K562 (cell line): Measurements from ENCODE around the gene MBD6. TPM values are rescaled to one million over a fixed set of nuclear protein-coding genes. Genes with fewer than 3 reads are reported as not detected.

Experiments
- ATAC-seq: fragments of 200-7000 bp; cut with Tn5 transposase; 3 replicates; pipeline ENCODE4 v1.9.1; 2020; ENCODE audit warnings: moderate library complexity
- BruUV-seq: library from RNA; stranded (reverse); fragments of 400-500 nt; replicated peaks from 2 replicates; lab custom pipeline; 2021; lab: Mats Ljungman, UMichigan
- CTCF ChIA-PET: fragments of 300-600 bp; formaldehyde crosslinking; extraction: SDS; loops from one replicate; lab custom pipeline; 2021; ENCODE audit warnings: low intra/inter-chr PET ratio; lab: Yijun Ruan, JAX
- POLR2A ChIA-PET: fragments of 300-600, 350-650 bp; sonication (Branson Sonifier 250); formaldehyde crosslinking; extraction: SDS; loops from one replicate; lab custom pipeline; 2021; ENCODE audit warnings: antibody characterized with exemption, inconsistent platforms; lab: Yijun Ruan, JAX
- DNase-seq, 4 experiments: peaks; one replicate each; pipeline versions ENCODE4 v3.0.0 to v3.0.0-alpha.2; 2011 to 2018; ENCODE audit warnings: low spot score in 3 of 4, mixed read lengths in 3 of 4; ENCODE audit errors: extremely low read depth in 1 of 4
- FAIRE-seq: peaks from 2 replicates; lab custom pipeline; 2011; peaks lifted over from hg19 to GRCh38; lab: Jason Lieb, UNC
- H2AFZ ChIP-seq: 2 replicates; pipeline ENCODE4 v1.6.0; 2011; ENCODE audit warnings: low read depth, low read length, control low read depth, inconsistent platforms
- H3K27ac ChIP-seq: fragments of 200-600 bp; 3 replicates; pipeline ENCODE4 v1.8.0; 2011; ENCODE audit warnings: low read depth, mild to moderate bottlenecking, control low read depth, inconsistent platforms, low read length, moderate library complexity, mixed read lengths; ENCODE audit errors: extremely low read depth
- H3K27me3 ChIP-seq, 2 experiments: fragments of 300-600 bp in 1 of 2; 2 replicates in 1 of 2; 3 replicates in 1 of 2; pipeline versions ENCODE4 v1.6.0 to v1.8.0; 2011; ENCODE audit warnings: inconsistent platforms in 2 of 2, low read length in 2 of 2, mild to moderate bottlenecking in 1 of 2, mixed read lengths in 1 of 2, moderate library complexity in 1 of 2; ENCODE audit not compliant: control insufficient read depth in 2 of 2, insufficient read depth in 2 of 2
- H3K36me3 ChIP-seq: fragments of 300-600 bp; 3 replicates; pipeline ENCODE4 v1.8.0; 2011; ENCODE audit warnings: mild to moderate bottlenecking, low read length, inconsistent platforms; ENCODE audit not compliant: control insufficient read depth, insufficient read depth
- H3K4me1 ChIP-seq, 2 experiments: fragments of 200-600 bp in 1 of 2; replicated peaks in 1 of 2; 2 replicates in 1 of 2; 3 replicates in 1 of 2; pipeline versions ENCODE4 v1.5.1 to v1.8.0; 2011; ENCODE audit warnings: inconsistent platforms in 2 of 2, low read length in 2 of 2, mild to moderate bottlenecking in 1 of 2, mixed read lengths in 1 of 2, moderate library complexity in 1 of 2; ENCODE audit not compliant: control insufficient read depth in 2 of 2, insufficient read depth in 2 of 2
- H3K4me2 ChIP-seq: 2 replicates; pipeline ENCODE4 v1.6.1; 2011; ENCODE audit warnings: low read length, control low read depth, inconsistent platforms, mixed read lengths; ENCODE audit not compliant: insufficient read depth
- H3K4me3 ChIP-seq: fragments of 200-600 bp; sonication (generic), shearing (Covaris generic); 2 replicates; pipeline ENCODE4 v1.5.1; 2016; ENCODE audit warnings: control low read depth, inconsistent platforms
- H3K79me2 ChIP-seq: fragments of 200-600 bp; 3 replicates; pipeline ENCODE4 v1.8.0; 2011; ENCODE audit warnings: low read length, inconsistent platforms; ENCODE audit not compliant: control insufficient read depth, insufficient read depth
- H3K9ac ChIP-seq, 2 experiments: 2 replicates each; pipeline versions ENCODE4 v1.6.0 to v1.6.1; 2011; ENCODE audit warnings: low read depth in 2 of 2, low read length in 2 of 2, control low read depth in 1 of 2, inconsistent platforms in 1 of 2, mild to moderate bottlenecking in 1 of 2, mixed read lengths in 1 of 2; ENCODE audit not compliant: insufficient read depth in 1 of 2
- H3K9me1 ChIP-seq: one replicate; pipeline ENCODE4 v1.6.0; 2011; ENCODE audit warnings: inconsistent platforms, mild to moderate bottlenecking, low read length, moderate library complexity; ENCODE audit not compliant: control insufficient read depth, insufficient read depth
- H3K9me3 ChIP-seq: replicated peaks from 2 replicates; pipeline ENCODE4 v1.5.1; 2011; ENCODE audit warnings: low read depth, low read length, inconsistent platforms; ENCODE audit not compliant: control insufficient read depth, insufficient read depth
- H4K20me1 ChIP-seq: replicated peaks from 2 replicates; pipeline ENCODE4 v1.6.1; 2011; ENCODE audit warnings: low read length, inconsistent platforms, mixed read lengths; ENCODE audit not compliant: control insufficient read depth, insufficient read depth
- ATF1 ChIP-seq, 2 experiments: fragments of 450-650 bp in 1 of 2; IDR thresholded peaks; 2 replicates each; pipeline ENCODE4 v1.6.1; 2016; ENCODE audit warnings: missing compliant biosample characterization in 1 of 2, missing genetic modification characterization in 1 of 2
- ELF2 ChIP-seq: fragments of 250-450 bp; sonication (Bioruptor Pico); IDR thresholded peaks from 2 replicates; pipeline ENCODE4 v1.5.0; 2021; ENCODE audit warnings: mild to moderate bottlenecking
- FOS ChIP-seq: IDR thresholded peaks from 3 replicates; pipeline ENCODE4 v1.6.1; 2011; ENCODE audit not compliant: insufficient read length; ENCODE audit errors: extremely low read depth
- HOXB6 ChIP-seq: fragments of 250-450 bp; sonication (Bioruptor Pico); IDR thresholded peaks from 2 replicates; pipeline ENCODE4 v1.5.1; 2022; ENCODE audit warnings: mild to moderate bottlenecking, borderline replicate concordance
- KDM1A ChIP-seq, 2 experiments: fragments of 450-650 bp; IDR thresholded peaks; 2 replicates each; pipeline ENCODE4 v1.6.1; 2016; ENCODE audit warnings: mild to moderate bottlenecking in 2 of 2
- NR2C1 ChIP-seq, 2 experiments: fragments of 450-650 bp; IDR thresholded peaks; 2 replicates each; pipeline ENCODE4 v1.6.1; 2017; ENCODE audit warnings: mild to moderate bottlenecking in 2 of 2, antibody characterized with exemption in 1 of 2, inconsistent platforms in 1 of 2, missing compliant biosample characterization in 1 of 2, missing genetic modification characterization in 1 of 2
- OTX1 ChIP-seq: fragments of 450-650 bp; formaldehyde crosslinking; IDR thresholded peaks from 2 replicates; pipeline ENCODE4 v1.4.0; 2022; ENCODE audit warnings: mild to moderate bottlenecking
- RBFOX2 ChIP-seq: fragments of 200-400 bp; formaldehyde crosslinking; IDR thresholded peaks from 2 replicates; pipeline ENCODE4 v1.6.1; 2017; ENCODE audit warnings: low read depth, mild to moderate bottlenecking, low read length, moderate library complexity
- ZNF232 ChIP-seq: sonication (generic); formaldehyde crosslinking; IDR thresholded peaks from 2 replicates; pipeline ENCODE4 v1.8.0; 2022; ENCODE audit warnings: mild to moderate bottlenecking, missing genetic modification reagents
- ZNF644 ChIP-seq: fragments of 200-800 bp; sonication (Bioruptor generic); IDR thresholded peaks from 2 replicates; pipeline ENCODE4 v1.6.1; 2016; ENCODE audit warnings: low read depth, missing genetic modification characterization, missing compliant biosample characterization
- ZZZ3 ChIP-seq: fragments of 450-650 bp; IDR thresholded peaks from 2 replicates; pipeline ENCODE4 v1.6.1; 2016; ENCODE audit warnings: antibody characterized with exemption, mild to moderate bottlenecking, moderate library complexity
- WGBS: fragments of 100-300 bp; shearing (Covaris generic); methylation state at CpG from one replicate; pipeline ENCODE4 v1.1.6; 2016; ENCODE audit warnings: low coverage, mixed read lengths; ENCODE audit not compliant: insufficient coverage; ENCODE audit errors: missing lambda C conversion rate; 5-methylcytosine and 5-hydroxymethylcytosine counted together
- in situ Hi-C: fragments of 300-500 bp; cut with MboI; formaldehyde crosslinking; loops from 4 replicates; pipeline ENCODE4 v1.15.0; 2018; ENCODE audit warnings: inconsistent platforms, mixed read lengths
- intact Hi-C: fragments of 100-400 bp; cut with micrococcal nuclease; formaldehyde crosslinking; loops from 2 replicates; pipeline ENCODE4 v1.14.2; 2022
- polyA plus RNA-seq, 8 experiments: library from polyadenylated mRNA; depleted of rRNA in 4 of 8; stranded (reverse) in 5 of 8; unstranded in 3 of 8; fragments of >200 nt; fragmentation: Nextera tagmentation in 2 of 8; fragmentation: Illumina TruSeq in 1 of 8; extraction: Ambion mirVana in 2 of 8; extraction: Trizol in 1 of 8; gene quantifications; 2 replicates each; pipeline versions ENCODE4 v1.2.1 to v1.2.3, GENCODE V29; 2011 to 2014; ENCODE audit warnings: inconsistent platforms in 1 of 8, missing spikeins in 1 of 8
- total RNA-seq, 7 experiments: library from RNA; depleted of rRNA in 6 of 7; stranded (reverse); fragments of >200 nt in 6 of 7; fragmentation: Illumina TruSeq in 2 of 7; extraction: Trizol in 2 of 7; gene quantifications; 2 replicates each; pipeline versions ENCODE4 v1.2.1 to v1.2.3, GENCODE V29; 2011 to 2021; ENCODE audit warnings: low replicate concordance in 1 of 7
- TF ChIP-seq, protein P1 (sequence below): sonication (generic); formaldehyde crosslinking; IDR thresholded peaks from 2 replicates; pipeline ENCODE4 v1.8.1; 2023; ENCODE audit warnings: mild to moderate bottlenecking, missing genetic modification reagents

MBD6 gene
- total and polyA plus RNA-seq, 9 of the 15 experiments (the other 6 are each of a cell fraction or from before 2014, with no cell fraction given) = 2.0 to 54.8 (median 3.8) TPM

DNA sequence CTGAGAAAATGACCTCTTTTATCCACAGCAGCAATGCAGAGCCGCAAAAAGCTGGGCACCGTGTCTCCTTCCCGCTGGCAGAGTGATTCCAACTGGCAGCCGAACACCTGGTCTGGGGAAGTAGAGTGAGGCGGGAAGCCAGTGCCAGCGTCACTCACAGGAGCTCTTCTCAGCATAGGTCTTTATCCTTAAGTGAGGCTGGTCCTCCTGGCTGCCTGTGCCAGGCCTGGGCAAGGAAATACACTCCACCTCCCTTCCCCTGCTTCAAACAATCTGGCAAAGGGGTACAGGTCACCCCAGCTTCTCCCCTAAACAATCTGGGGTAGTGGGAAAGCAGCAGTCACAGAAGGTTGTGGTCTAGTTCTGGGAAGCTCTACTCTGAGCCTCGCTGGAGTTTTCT, 47.8 kb upstream of the MBD6 start:
- no peaks in the 10 kb centered on the region for H3K79me2 ChIP-seq
- FAIRE-seq (no peak), ATAC-seq (no peak), DNase-seq (no peak)
- H3K4me3 ChIP-seq = no peak overlapping the region
- no peaks in the 10 kb centered on the region for H4K20me1 ChIP-seq
- ChIA-PET POLR2A (interaction anchor here (0.6 to 1.9 kb wide), 8 partner anchors 9 to 486 kb away, joined by 3 to 7 read pairs (median 4); partner anchors contain the start of gene INHBE), CTCF (no interaction called here)
- peaks cover 0 to 17% of the 10 kb centered on the region in 2 experiments; a peak in 3 of 5 replicates for H3K27me3 ChIP-seq
- TF ChIP-seq ZNF644 (tag) (no peak), KDM1A (IDR thresholded peaks at IDR 0.05) (no peak)
- H3K9ac ChIP-seq = peak overlapping the region in 1 of 2 experiments; percentile 69; a peak in 1 of 4 replicates
- H3K4me1 ChIP-seq = peaks cover 39 to 51% of the 10 kb centered on the region in 2 experiments
- H3K36me3 ChIP-seq = no peaks in the 10 kb centered on the region
- in situ Hi-C loops = no loop called here
- BruUV-seq = no TSS peak
- H3K27ac ChIP-seq = no peak overlapping the region
- no peaks in the 10 kb centered on the region for H3K9me3 ChIP-seq
- no peaks in the 10 kb centered on the region for H3K9me1 ChIP-seq
- H3K4me2 ChIP-seq = peak overlapping the region; percentile 5; the same call in 1 of the 2 replicates
- WGBS = 70% methylated on average over 7 of the region's 7 CpGs
- intact Hi-C loops = no loop called here
- no peak overlapping the region for H2AFZ ChIP-seq

DNA sequence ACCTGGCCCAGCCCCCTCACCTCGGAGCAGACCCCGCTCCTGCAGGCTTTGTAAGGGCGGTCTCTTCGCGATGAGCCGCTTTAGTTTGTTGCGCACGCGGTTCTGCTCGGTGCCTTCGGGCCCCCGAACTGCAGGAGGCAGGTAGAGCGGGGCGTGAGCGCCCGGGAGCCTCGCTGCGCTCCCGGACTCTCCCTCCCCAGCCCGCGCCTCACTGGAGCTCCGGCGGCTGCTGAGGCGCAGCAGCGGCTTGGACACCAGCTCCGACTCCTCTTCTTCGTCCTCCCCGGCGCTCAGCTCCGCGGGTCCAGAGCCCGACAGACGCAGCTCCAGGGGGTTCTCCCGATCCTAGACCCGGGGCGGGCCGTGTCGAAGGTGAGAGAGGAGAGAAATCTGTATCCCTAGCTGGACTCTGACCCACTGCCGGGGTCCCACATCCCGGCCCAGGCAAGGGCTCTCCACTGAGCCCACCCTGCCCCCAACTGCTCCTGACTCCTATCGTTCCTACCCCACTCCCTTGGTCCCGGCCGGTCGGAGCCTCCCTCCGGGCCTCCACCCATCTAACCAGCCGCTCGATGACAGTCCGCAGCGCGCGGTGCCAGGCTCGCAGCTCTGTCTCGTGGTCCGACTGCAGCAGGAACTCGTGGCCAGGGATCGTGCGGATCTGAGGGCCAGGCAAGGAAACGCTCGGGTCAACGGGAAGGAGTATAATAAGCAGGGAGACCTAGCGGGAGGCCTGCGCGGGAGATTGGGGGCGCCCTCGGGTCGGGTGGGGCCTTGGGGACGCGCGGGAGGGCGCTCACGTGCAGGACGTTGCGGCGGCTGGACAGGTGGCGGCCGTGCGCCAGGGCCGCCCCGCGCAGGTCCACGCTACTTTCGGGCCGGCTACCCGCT, 47.1 kb upstream of the MBD6 start:
- in situ Hi-C loops = no loop called here
- no peak overlapping the region for H3K4me3 ChIP-seq
- no peaks in the 10 kb centered on the region for H3K9me1 ChIP-seq
- H3K9me3 ChIP-seq = no peaks in the 10 kb centered on the region
- no peak overlapping the region for H3K9ac ChIP-seq
- WGBS = 93% methylated on average over 25 of the region's 84 CpGs
- intact Hi-C loops = no loop called here
- CTCF ChIA-PET = no interaction called here
- TF ChIP-seq OTX1 (no peak), HOXB6 (CRISPR knock-in tag) (no peak), FOS (no peak), RBFOX2 (0 out of 2 replicates have a peak, but pooled peaks have one; percentile 17), ELF2 (no peak), ATF1 (CRISPR knock-in tag; IDR thresholded peaks at IDR 0.05) (no peak), ATF1 (tag; IDR thresholded peaks at IDR 0.05) (no peak), ZNF232 (CRISPR knock-in tag) (no peak), ZZZ3 (no peak), NR2C1 (IDR thresholded peaks at IDR 0.05) (no peak), NR2C1 (tag; IDR thresholded peaks at IDR 0.05) (no peak)
- TF ChIP-seq, protein P1, sequence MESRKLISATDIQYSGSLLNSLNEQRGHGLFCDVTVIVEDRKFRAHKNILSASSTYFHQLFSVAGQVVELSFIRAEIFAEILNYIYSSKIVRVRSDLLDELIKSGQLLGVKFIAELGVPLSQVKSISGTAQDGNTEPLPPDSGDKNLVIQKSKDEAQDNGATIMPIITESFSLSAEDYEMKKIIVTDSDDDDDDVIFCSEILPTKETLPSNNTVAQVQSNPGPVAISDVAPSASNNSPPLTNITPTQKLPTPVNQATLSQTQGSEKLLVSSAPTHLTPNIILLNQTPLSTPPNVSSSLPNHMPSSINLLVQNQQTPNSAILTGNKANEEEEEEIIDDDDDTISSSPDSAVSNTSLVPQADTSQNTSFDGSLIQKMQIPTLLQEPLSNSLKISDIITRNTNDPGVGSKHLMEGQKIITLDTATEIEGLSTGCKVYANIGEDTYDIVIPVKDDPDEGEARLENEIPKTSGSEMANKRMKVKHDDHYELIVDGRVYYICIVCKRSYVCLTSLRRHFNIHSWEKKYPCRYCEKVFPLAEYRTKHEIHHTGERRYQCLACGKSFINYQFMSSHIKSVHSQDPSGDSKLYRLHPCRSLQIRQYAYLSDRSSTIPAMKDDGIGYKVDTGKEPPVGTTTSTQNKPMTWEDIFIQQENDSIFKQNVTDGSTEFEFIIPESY (CRISPR knock-in tag) = peak; percentile 68; the same call in 1 of the 2 replicates
- DNase-seq = no peak
- H3K36me3 ChIP-seq = no peaks in the 10 kb centered on the region
- peaks cover 39 to 51% of the 10 kb centered on the region in 2 experiments for H3K4me1 ChIP-seq
- no peak overlapping the region for H2AFZ ChIP-seq
- POLR2A ChIA-PET = interaction anchor here (0.6 to 1.9 kb wide), 5 partner anchors 14 to 487 kb away, joined by 3 to 7 read pairs (median 3); partner anchors contain the start of gene INHBE
- ATAC-seq = no peak
- no peak overlapping the region for H3K4me2 ChIP-seq
- no peaks in the 10 kb centered on the region for H4K20me1 ChIP-seq
- H3K79me2 ChIP-seq = no peaks in the 10 kb centered on the region
- no peak overlapping the region for H3K27ac ChIP-seq
- no TSS peak for BruUV-seq
- no peak for FAIRE-seq
- peaks cover 0 to 10% of the 10 kb centered on the region in 2 experiments; a peak in 2 of 5 replicates for H3K27me3 ChIP-seq
